SK-N-SH (cell line): ENCODE data around the gene FANCE. TPM values are rescaled to one million over a fixed set of nuclear protein-coding genes. Genes with fewer than 3 reads are reported as not detected.

Experiments
- CTCF ChIA-PET: fragments of 300-600, 350-600 bp; formaldehyde crosslinking; extraction: SDS; loops from one replicate; lab custom pipeline; 2021; lab: Yijun Ruan, JAX
- POLR2A ChIA-PET: fragments of 350-600 bp; sonication (Branson Sonifier 250); formaldehyde crosslinking; extraction: SDS; loops from one replicate; lab custom pipeline; 2020; ENCODE audit warnings: antibody characterized with exemption, inconsistent platforms; lab: Yijun Ruan, JAX
- DNase-seq: peaks from one replicate; pipeline ENCODE4 v3.0.0; 2012
- H2AFZ ChIP-seq: fragments of 200-600 bp; sonication (generic); 2 replicates; pipeline ENCODE4 v1.8.1; 2016; ENCODE audit warnings: antibody characterized with exemption, mild to moderate bottlenecking, low read depth
- H3F3A ChIP-seq: fragments of 200-600 bp; sonication (generic); replicated peaks from 2 replicates; pipeline ENCODE3; 2016; ENCODE audit warnings: antibody characterized with exemption, mild to moderate bottlenecking; ENCODE audit not compliant: insufficient read depth
- H3K27ac ChIP-seq, 2 experiments: fragments of 200-500 bp in 1 of 2; fragments of 200-600 bp in 1 of 2; sonication (Bioruptor generic) in 1 of 2; sonication (generic), shearing (Covaris generic) in 1 of 2; 2 replicates each; pipeline versions ENCODE4 v1.5.1 to v1.6.1; 2014 to 2016; ENCODE audit warnings: low read depth in 2 of 2, inconsistent platforms in 1 of 2, low read length in 1 of 2, mild to moderate bottlenecking in 1 of 2, mixed read lengths in 1 of 2
- H3K27me3 ChIP-seq: fragments of 200-600 bp; sonication (generic), shearing (Covaris generic); 2 replicates; pipeline ENCODE4 v1.6.1; 2016; ENCODE audit warnings: mixed run types; ENCODE audit not compliant: insufficient read depth
- H3K36me3 ChIP-seq, 2 experiments: fragments of 200-500 bp in 1 of 2; fragments of 200-600 bp in 1 of 2; sonication (Bioruptor generic) in 1 of 2; sonication (generic) in 1 of 2; replicated peaks in 1 of 2; 2 replicates each; pipeline versions ENCODE3 to v1.5.1; 2014 to 2016; ENCODE audit warnings: low read length in 1 of 2, mild to moderate bottlenecking in 1 of 2; ENCODE audit not compliant: insufficient read depth in 2 of 2, control insufficient read depth in 1 of 2
- H3K4me1 ChIP-seq, 2 experiments: fragments of 200-500 bp in 1 of 2; fragments of 200-600 bp in 1 of 2; sonication (Bioruptor generic) in 1 of 2; sonication (generic), shearing (Covaris generic) in 1 of 2; 2 replicates each; pipeline versions ENCODE4 v1.5.1 to v1.6.1; 2014 to 2016; ENCODE audit warnings: low read depth in 1 of 2, low read length in 1 of 2, mixed run types in 1 of 2; ENCODE audit not compliant: insufficient read depth in 2 of 2, control insufficient read depth in 1 of 2
- H3K4me2 ChIP-seq: fragments of 200-600 bp; sonication (generic), shearing (Covaris generic); 2 replicates; pipeline ENCODE4 v1.6.1; 2017; ENCODE audit warnings: mixed run types
- H3K4me3 ChIP-seq, 2 experiments: fragments of 200-500 bp in 1 of 2; fragments of 200-600 bp in 1 of 2; sonication (Bioruptor generic) in 1 of 2; sonication (generic), shearing (Covaris generic) in 1 of 2; 2 replicates each; pipeline versions ENCODE4 v1.5.1 to v1.8.1; 2014 to 2016; ENCODE audit warnings: low read depth in 2 of 2, inconsistent platforms in 1 of 2, low read length in 1 of 2, mild to moderate bottlenecking in 1 of 2, mixed read lengths in 1 of 2, moderate library complexity in 1 of 2
- H3K79me2 ChIP-seq: fragments of 200-600 bp; sonication (generic); 2 replicates; pipeline ENCODE4 v1.8.1; 2017; ENCODE audit warnings: mild to moderate bottlenecking; ENCODE audit not compliant: insufficient read depth
- H3K9ac ChIP-seq: fragments of 200-600 bp; sonication (generic); 2 replicates; pipeline ENCODE4 v1.6.1; 2017; ENCODE audit warnings: mixed run types
- H3K9me2 ChIP-seq: fragments of 200-600 bp; sonication (generic); 2 replicates; pipeline ENCODE4 v1.6.1; 2017; ENCODE audit warnings: mixed run types
- H3K9me3 ChIP-seq: fragments of 200-600 bp; sonication (generic); 2 replicates; pipeline ENCODE4 v1.6.1; 2017; ENCODE audit warnings: mixed run types, mild to moderate bottlenecking, moderate library complexity
- H4K20me1 ChIP-seq: fragments of 200-600 bp; sonication (generic); 2 replicates; pipeline ENCODE4 v1.6.1; 2017; ENCODE audit warnings: mild to moderate bottlenecking, mixed run types; ENCODE audit not compliant: insufficient read depth
- CHD2 ChIP-seq: fragments of 150-350 bp; IDR thresholded peaks from 2 replicates; pipeline ENCODE4 v1.6.1; 2018; ENCODE audit warnings: low read length; ENCODE audit not compliant: partially characterized antibody
- ELF1 ChIP-seq: IDR thresholded peaks from 2 replicates; pipeline ENCODE4 v1.4.0; 2012
- EP300 ChIP-seq, 2 experiments: IDR thresholded peaks; 2 replicates each; pipeline versions ENCODE4 v1.4.0 to v1.6.1; 2012; ENCODE audit warnings: borderline replicate concordance in 1 of 2, low read depth in 1 of 2, low read length in 1 of 2
- EZH2phosphoT487 ChIP-seq: fragments of 200-600 bp; sonication (generic); IDR thresholded peaks from 2 replicates; pipeline ENCODE4 v1.6.1; 2017; ENCODE audit warnings: low read depth, mixed run types, mild to moderate bottlenecking, antibody characterized with exemption, moderate library complexity, borderline replicate concordance
- FOSL2 ChIP-seq: IDR thresholded peaks from 2 replicates; pipeline ENCODE4 v1.4.0; 2012; ENCODE audit warnings: low read depth, mild to moderate bottlenecking, moderate library complexity, borderline replicate concordance
- FOXJ3 ChIP-seq: sonication (generic); formaldehyde crosslinking; IDR thresholded peaks from 2 replicates; pipeline ENCODE4 v1.5.1; 2020; ENCODE audit warnings: mild to moderate bottlenecking, missing genetic modification reagents
- FOXM1 ChIP-seq: IDR thresholded peaks from 2 replicates; pipeline ENCODE4 v1.4.0; 2012; ENCODE audit warnings: low read depth, mild to moderate bottlenecking
- GABPA ChIP-seq: IDR thresholded peaks from 2 replicates; pipeline ENCODE4 v1.4.0; 2012; ENCODE audit warnings: low read depth, mild to moderate bottlenecking
- JUND ChIP-seq: IDR thresholded peaks from 2 replicates; pipeline ENCODE4 v1.4.0; 2012
- NFIC ChIP-seq: IDR thresholded peaks from 2 replicates; pipeline ENCODE4 v1.4.0; 2012; ENCODE audit warnings: borderline replicate concordance
- NRF1 ChIP-seq: IDR thresholded peaks from 2 replicates; pipeline ENCODE4 v1.6.1; 2012; ENCODE audit warnings: low read depth, mild to moderate bottlenecking, low read length
- POLR2AphosphoS5 ChIP-seq: IDR thresholded peaks from 2 replicates; pipeline ENCODE4 v1.6.1; 2012; ENCODE audit warnings: low read depth, low read length
- RFX5 ChIP-seq: IDR thresholded peaks from 2 replicates; pipeline ENCODE4 v1.6.1; 2012; ENCODE audit warnings: mild to moderate bottlenecking, improper control_type of control experiment, low read length
- RXRA ChIP-seq: IDR thresholded peaks from 2 replicates; pipeline ENCODE4 v1.4.0; 2012; ENCODE audit warnings: low read depth, mild to moderate bottlenecking, borderline replicate concordance
- TCF12 ChIP-seq: IDR thresholded peaks from 2 replicates; pipeline ENCODE4 v1.4.0; 2012
- WGBS: methylation state at CpG from one replicate; pipeline ENCODE4 v1.1.6; 2017; ENCODE audit warnings: low lambda C conversion rate; 5-methylcytosine and 5-hydroxymethylcytosine counted together
- polyA plus RNA-seq, 3 experiments: library from polyadenylated mRNA; depleted of rRNA; stranded (reverse); fragments of >200 nt; gene quantifications; 2 replicates each; pipeline ENCODE4 v1.2.3, GENCODE V29; 2012
- TF ChIP-seq, protein P1 (sequence below): fragments of 200-600 bp; sonication (generic); IDR thresholded peaks from 2 replicates; pipeline ENCODE4 v1.6.1; 2017; ENCODE audit warnings: antibody characterized with exemption, mild to moderate bottlenecking, moderate library complexity
- TF ChIP-seq, protein P2 (sequence below): IDR thresholded peaks from 2 replicates; pipeline ENCODE4 v1.6.1; 2012; ENCODE audit warnings: mild to moderate bottlenecking, low read depth, low read length, moderate library complexity
- TF ChIP-seq, protein P3 (sequence below): fragments of 150-350 bp; IDR thresholded peaks from 2 replicates; pipeline ENCODE4 v1.6.1; 2016; ENCODE audit warnings: mild to moderate bottlenecking, low read depth, low read length

FANCE gene
- polyA plus RNA-seq, 1 of the 3 experiments (the other 2 are of a cell fraction), result 5.8 TPM

DNA sequence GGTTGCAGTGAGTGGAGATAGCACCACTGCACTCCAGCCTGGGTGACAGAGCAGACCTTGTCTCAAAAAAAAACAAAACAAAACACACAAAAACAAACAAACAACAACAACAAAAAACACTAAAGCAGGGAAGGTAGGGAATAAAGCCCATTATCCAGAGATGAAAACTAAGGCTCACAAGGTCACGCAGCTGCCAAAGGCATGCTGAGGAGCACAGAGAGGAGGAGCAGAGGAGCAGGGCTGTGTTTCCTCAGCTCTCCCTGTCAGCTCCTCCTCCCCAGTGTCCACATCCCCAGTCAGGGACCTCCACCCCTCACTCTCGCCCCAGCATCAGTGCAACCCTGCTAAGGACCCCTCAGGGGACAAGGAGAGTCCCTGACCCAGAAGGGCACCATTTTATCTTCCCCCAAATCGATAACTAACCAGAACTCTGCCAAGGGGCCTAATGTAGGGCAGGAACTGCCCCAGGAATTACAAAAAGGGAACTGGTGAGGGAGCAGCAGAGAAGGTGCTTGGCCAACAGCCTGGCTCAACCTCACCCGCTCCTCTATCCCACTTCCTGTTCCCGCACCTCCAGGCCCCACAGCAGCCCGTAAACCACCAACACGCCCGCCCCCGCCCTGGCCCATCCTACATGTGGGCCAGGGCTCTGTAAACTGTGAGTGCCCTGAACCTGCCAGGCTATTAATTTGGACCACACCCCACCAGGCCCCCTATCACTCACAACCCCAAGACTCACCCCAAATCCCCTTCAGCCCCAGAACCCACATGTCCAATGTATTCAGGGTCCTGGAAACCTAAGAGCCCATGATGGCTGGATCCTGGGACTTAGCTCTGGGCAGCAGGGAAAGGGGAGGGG lies 35.7 kb downstream of the FANCE start:
- Histone ChIP-seq H3K4me2 (no peak overlapping the region), H2AFZ (no peak overlapping the region), H4K20me1 (peaks cover 10% of the 10 kb centered on the region; the same call in 1 of the 2 replicates), H3K27ac (peak overlapping the region in 1 of 2 experiments; percentile 18; a peak in 1 of 4 replicates), H3K27me3 (no peaks in the 10 kb centered on the region)
- peak; percentile 74 for DNase-seq
- CTCF ChIA-PET, result interaction anchor here (1.2 kb wide), 2 partner anchors 21 to 144 kb away, joined by 3 read pairs; no protein-coding TSS in a partner anchor
- 58% methylated on average over 9 of the region's 9 CpGs for WGBS
- TF ChIP-seq GABPA, result no peak
- TF ChIP-seq EP300 (IDR thresholded peaks at IDR 0.05; ENCODE audit: borderline replicate concordance in 1 of 2, low read depth in 1 of 2, low read length in 1 of 2), result peak in 1 of 2 experiments; percentile 23; a peak in 1 of 4 replicates
- TF ChIP-seq RFX5, result no peak
- TF ChIP-seq, all 33 proteins: peak for 1
- Histone ChIP-seq H3K4me3 (no peak overlapping the region), H3K9me2 (no peaks in the 10 kb centered on the region), H3K79me2 (peaks cover 19% of the 10 kb centered on the region; the same call in 1 of the 2 replicates), H3K4me1 (peaks cover 31 to 35% of the 10 kb centered on the region in 2 experiments; a peak in 2 of 4 replicates), H3K36me3 (no peaks in the 10 kb centered on the region), H3K9me3 (no peaks in the 10 kb centered on the region), H3K9ac (no peak overlapping the region), H3F3A (peaks cover 2% of the 10 kb centered on the region)
- POLR2A ChIA-PET, result interaction anchor here (0.5 to 1.1 kb wide), 2 partner anchors 9 to 14 kb away, joined by 3 read pairs; partner anchors contain the start of gene TEAD3

DNA sequence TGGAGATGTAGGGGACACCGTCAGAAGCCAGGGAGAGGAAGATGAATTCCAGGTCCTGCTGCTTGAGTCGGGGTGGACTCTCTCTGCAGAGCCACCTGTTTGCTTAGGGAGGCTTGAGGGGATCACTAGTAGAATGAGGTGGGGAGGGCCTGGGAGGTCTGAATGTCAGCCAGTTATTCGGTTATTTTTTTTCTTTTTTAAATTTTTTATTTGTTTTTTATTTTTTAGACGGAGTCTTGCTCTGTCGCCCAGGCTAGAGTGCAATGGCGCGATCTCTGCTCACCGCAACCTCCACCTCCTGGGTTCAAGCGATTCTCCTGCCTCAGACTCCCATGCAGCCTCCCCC lies 36.4 kb downstream of the FANCE start:
- no peaks in the 10 kb centered on the region for H3K36me3 ChIP-seq
- no peak overlapping the region for H3K27ac ChIP-seq
- TF ChIP-seq, protein P1, sequence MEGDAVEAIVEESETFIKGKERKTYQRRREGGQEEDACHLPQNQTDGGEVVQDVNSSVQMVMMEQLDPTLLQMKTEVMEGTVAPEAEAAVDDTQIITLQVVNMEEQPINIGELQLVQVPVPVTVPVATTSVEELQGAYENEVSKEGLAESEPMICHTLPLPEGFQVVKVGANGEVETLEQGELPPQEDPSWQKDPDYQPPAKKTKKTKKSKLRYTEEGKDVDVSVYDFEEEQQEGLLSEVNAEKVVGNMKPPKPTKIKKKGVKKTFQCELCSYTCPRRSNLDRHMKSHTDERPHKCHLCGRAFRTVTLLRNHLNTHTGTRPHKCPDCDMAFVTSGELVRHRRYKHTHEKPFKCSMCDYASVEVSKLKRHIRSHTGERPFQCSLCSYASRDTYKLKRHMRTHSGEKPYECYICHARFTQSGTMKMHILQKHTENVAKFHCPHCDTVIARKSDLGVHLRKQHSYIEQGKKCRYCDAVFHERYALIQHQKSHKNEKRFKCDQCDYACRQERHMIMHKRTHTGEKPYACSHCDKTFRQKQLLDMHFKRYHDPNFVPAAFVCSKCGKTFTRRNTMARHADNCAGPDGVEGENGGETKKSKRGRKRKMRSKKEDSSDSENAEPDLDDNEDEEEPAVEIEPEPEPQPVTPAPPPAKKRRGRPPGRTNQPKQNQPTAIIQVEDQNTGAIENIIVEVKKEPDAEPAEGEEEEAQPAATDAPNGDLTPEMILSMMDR, result no peak
- TF ChIP-seq FOSL2 (no peak), FOXJ3 (CRISPR knock-in tag) (no peak), CHD2 (no peak), JUND (no peak), TCF12 (no peak), NFIC (no peak), ELF1 (no peak), NRF1 (no peak), POLR2AphosphoS5 (no peak), RXRA (no peak), FOXM1 (no peak), EZH2phosphoT487 (no peak)
- TF ChIP-seq, protein P2, sequence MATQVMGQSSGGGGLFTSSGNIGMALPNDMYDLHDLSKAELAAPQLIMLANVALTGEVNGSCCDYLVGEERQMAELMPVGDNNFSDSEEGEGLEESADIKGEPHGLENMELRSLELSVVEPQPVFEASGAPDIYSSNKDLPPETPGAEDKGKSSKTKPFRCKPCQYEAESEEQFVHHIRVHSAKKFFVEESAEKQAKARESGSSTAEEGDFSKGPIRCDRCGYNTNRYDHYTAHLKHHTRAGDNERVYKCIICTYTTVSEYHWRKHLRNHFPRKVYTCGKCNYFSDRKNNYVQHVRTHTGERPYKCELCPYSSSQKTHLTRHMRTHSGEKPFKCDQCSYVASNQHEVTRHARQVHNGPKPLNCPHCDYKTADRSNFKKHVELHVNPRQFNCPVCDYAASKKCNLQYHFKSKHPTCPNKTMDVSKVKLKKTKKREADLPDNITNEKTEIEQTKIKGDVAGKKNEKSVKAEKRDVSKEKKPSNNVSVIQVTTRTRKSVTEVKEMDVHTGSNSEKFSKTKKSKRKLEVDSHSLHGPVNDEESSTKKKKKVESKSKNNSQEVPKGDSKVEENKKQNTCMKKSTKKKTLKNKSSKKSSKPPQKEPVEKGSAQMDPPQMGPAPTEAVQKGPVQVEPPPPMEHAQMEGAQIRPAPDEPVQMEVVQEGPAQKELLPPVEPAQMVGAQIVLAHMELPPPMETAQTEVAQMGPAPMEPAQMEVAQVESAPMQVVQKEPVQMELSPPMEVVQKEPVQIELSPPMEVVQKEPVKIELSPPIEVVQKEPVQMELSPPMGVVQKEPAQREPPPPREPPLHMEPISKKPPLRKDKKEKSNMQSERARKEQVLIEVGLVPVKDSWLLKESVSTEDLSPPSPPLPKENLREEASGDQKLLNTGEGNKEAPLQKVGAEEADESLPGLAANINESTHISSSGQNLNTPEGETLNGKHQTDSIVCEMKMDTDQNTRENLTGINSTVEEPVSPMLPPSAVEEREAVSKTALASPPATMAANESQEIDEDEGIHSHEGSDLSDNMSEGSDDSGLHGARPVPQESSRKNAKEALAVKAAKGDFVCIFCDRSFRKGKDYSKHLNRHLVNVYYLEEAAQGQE, result no peak
- TF ChIP-seq, protein P3, sequence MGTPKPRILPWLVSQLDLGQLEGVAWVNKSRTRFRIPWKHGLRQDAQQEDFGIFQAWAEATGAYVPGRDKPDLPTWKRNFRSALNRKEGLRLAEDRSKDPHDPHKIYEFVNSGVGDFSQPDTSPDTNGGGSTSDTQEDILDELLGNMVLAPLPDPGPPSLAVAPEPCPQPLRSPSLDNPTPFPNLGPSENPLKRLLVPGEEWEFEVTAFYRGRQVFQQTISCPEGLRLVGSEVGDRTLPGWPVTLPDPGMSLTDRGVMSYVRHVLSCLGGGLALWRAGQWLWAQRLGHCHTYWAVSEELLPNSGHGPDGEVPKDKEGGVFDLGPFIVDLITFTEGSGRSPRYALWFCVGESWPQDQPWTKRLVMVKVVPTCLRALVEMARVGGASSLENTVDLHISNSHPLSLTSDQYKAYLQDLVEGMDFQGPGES, result no peak
- H3K4me3 ChIP-seq, result no peak overlapping the region
- no peaks in the 10 kb centered on the region for H3K9me2 ChIP-seq
- ChIA-PET POLR2A (interaction anchor here (1.1 kb wide), 1 partner anchor 9 kb away, joined by 3 read pairs; the partner anchor contains the start of gene TEAD3), CTCF (interaction anchor here (1.2 to 1.5 kb wide), 3 partner anchors 22 to 248 kb away, joined by 3 to 8 read pairs (median 3); partner anchors contain the start of gene ARMC12)
- 86% methylated on average over 8 of the region's 9 CpGs for WGBS
- H3K9me3 ChIP-seq, result no peaks in the 10 kb centered on the region
- peaks cover 2% of the 10 kb centered on the region for H3F3A ChIP-seq
- peaks cover 22% of the 10 kb centered on the region; the same call in 1 of the 2 replicates for H3K79me2 ChIP-seq
- H2AFZ ChIP-seq, result no peak overlapping the region
- no peaks in the 10 kb centered on the region for H3K27me3 ChIP-seq
- peaks cover 31 to 37% of the 10 kb centered on the region in 2 experiments; a peak in 2 of 4 replicates for H3K4me1 ChIP-seq
- no peak for DNase-seq
- H3K9ac ChIP-seq, result no peak overlapping the region
- H3K4me2 ChIP-seq, result no peak overlapping the region
- peaks cover 14% of the 10 kb centered on the region; the same call in 1 of the 2 replicates for H4K20me1 ChIP-seq
